Caco-2 (cell line): ENCODE measurements around the gene PRPS2. TPM values are rescaled to one million over a fixed set of nuclear protein-coding genes. Genes with fewer than 3 reads are reported as not detected.

Experiments
- BruUV-seq: library from RNA; stranded (reverse); fragments of 400-500 nt; replicated peaks from 2 replicates; lab custom pipeline; 2021; lab: Mats Ljungman, UMichigan
- CTCF ChIA-PET: fragments of 300-600 bp; sonication (Branson Sonifier 250); formaldehyde crosslinking; loops from one replicate; lab custom pipeline; 2022; ENCODE audit warnings: antibody characterized with exemption; lab: Charles Lee
- POLR2A ChIA-PET: fragments of 300-600 bp; sonication (Branson Sonifier 250); formaldehyde crosslinking; loops from one replicate; lab custom pipeline; 2022; ENCODE audit warnings: antibody characterized with exemption; lab: Charles Lee
- DNase-seq, 2 experiments: peaks; one replicate each; pipeline versions ENCODE4 v3.0.0 to v3.0.0-alpha.2; 2020 to 2022
- H3K27me3 ChIP-seq: replicated peaks from 2 replicates; pipeline ENCODE4 v1.6.0; 2011; ENCODE audit warnings: low read length; ENCODE audit not compliant: control insufficient read depth, insufficient read depth
- H3K36me3 ChIP-seq: 2 replicates; pipeline ENCODE4 v1.5.1; 2011; ENCODE audit warnings: low read length; ENCODE audit not compliant: control insufficient read depth, insufficient read depth
- H3K4me1 ChIP-seq: fragments of 250-450 bp; sonication (Bioruptor Pico); 2 replicates; pipeline ENCODE4 v1.5.1; 2020; ENCODE audit warnings: mild to moderate bottlenecking
- H3K4me3 ChIP-seq: 2 replicates; pipeline ENCODE4 v1.5.1; 2011; ENCODE audit warnings: low read depth, mild to moderate bottlenecking, control low read depth, low read length
- H3K9me3 ChIP-seq: fragments of 250-450 bp; sonication (Bioruptor Pico); 2 replicates; pipeline ENCODE4 v1.5.1; 2020; ENCODE audit warnings: mild to moderate bottlenecking, moderate library complexity
- H3K27ac Mint-ChIP-seq: one replicate; pipeline ENCODE4 v1.8.0; 2022; ENCODE audit warnings: mixed read lengths; ENCODE audit not compliant: unreplicated experiment
- H3K27me3 Mint-ChIP-seq: one replicate; pipeline ENCODE4 v1.8.0; 2022; ENCODE audit warnings: mixed read lengths; ENCODE audit not compliant: insufficient read depth, unreplicated experiment
- H3K36me3 Mint-ChIP-seq: one replicate; pipeline ENCODE4 v1.8.0; 2022; ENCODE audit warnings: mild to moderate bottlenecking, mixed read lengths; ENCODE audit not compliant: insufficient read depth, unreplicated experiment
- H3K4me1 Mint-ChIP-seq: one replicate; pipeline ENCODE4 v1.8.0; 2022; ENCODE audit warnings: low read depth, mixed read lengths; ENCODE audit not compliant: unreplicated experiment
- H3K4me3 Mint-ChIP-seq: one replicate; pipeline ENCODE4 v1.8.0; 2022; ENCODE audit warnings: mild to moderate bottlenecking, moderate library complexity, mixed read lengths; ENCODE audit not compliant: unreplicated experiment
- H3K9me3 Mint-ChIP-seq: one replicate; pipeline ENCODE4 v1.8.0; 2022; ENCODE audit warnings: mixed read lengths; ENCODE audit not compliant: unreplicated experiment
- intact Hi-C: fragments of 100-400 bp; cut with micrococcal nuclease; formaldehyde crosslinking; loops from one replicate; pipeline ENCODE4 v1.10.0; 2022; ENCODE audit not compliant: unreplicated experiment
- total RNA-seq: library from RNA; stranded (reverse); gene quantifications from 2 replicates; pipeline ENCODE4 v1.2.3, GENCODE V29; 2022
- TF ChIP-seq, protein P1 (sequence below), 2 experiments: fragments of 200-600 bp in 1 of 2; IDR thresholded peaks; 1 replicate in 1 of 2; 2 replicates in 1 of 2; pipeline versions ENCODE4 v1.5.1 to v1.8.0; 2011 to 2022; ENCODE audit warnings: antibody characterized with exemption in 1 of 2, control low read depth in 1 of 2, inconsistent platforms in 1 of 2, low read depth in 1 of 2, low read length in 1 of 2, mild to moderate bottlenecking in 1 of 2, moderate library complexity in 1 of 2; ENCODE audit not compliant: insufficient read depth in 1 of 2, severe bottlenecking in 1 of 2, unreplicated experiment in 1 of 2

PRPS2 gene
- total RNA-seq, 1 experiment from 2014 or later, result 35.6 TPM

- Histone ChIP-seq H3K27me3 (no peaks in the 10 kb centered on the region), H3K4me3 (no peak overlapping the region), H3K9me3 (no peaks in the 10 kb centered on the region), H3K4me1 (no peaks in the 10 kb centered on the region), H3K36me3 (no peaks in the 10 kb centered on the region; the same call in 1 of the 2 replicates)
- TF ChIP-seq, protein P1, sequence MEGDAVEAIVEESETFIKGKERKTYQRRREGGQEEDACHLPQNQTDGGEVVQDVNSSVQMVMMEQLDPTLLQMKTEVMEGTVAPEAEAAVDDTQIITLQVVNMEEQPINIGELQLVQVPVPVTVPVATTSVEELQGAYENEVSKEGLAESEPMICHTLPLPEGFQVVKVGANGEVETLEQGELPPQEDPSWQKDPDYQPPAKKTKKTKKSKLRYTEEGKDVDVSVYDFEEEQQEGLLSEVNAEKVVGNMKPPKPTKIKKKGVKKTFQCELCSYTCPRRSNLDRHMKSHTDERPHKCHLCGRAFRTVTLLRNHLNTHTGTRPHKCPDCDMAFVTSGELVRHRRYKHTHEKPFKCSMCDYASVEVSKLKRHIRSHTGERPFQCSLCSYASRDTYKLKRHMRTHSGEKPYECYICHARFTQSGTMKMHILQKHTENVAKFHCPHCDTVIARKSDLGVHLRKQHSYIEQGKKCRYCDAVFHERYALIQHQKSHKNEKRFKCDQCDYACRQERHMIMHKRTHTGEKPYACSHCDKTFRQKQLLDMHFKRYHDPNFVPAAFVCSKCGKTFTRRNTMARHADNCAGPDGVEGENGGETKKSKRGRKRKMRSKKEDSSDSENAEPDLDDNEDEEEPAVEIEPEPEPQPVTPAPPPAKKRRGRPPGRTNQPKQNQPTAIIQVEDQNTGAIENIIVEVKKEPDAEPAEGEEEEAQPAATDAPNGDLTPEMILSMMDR (IDR thresholded peaks at IDR 0.05; ENCODE audit: insufficient read depth in 1 of 2, low read depth in 1 of 2, low read length in 1 of 2, severe bottlenecking in 1 of 2, unreplicated experiment in 1 of 2), result no peak
- Mint-ChIP-seq H3K36me3 (no peaks in the 10 kb centered on the region), H3K4me3 (no peak overlapping the region), H3K4me1 (no peaks in the 10 kb centered on the region), H3K9me3 (no peaks in the 10 kb centered on the region), H3K27me3 (no peaks in the 10 kb centered on the region), H3K27ac (no peak overlapping the region)
- DNase-seq, result no peak
- no TSS peak for BruUV-seq
- intact Hi-C loops, result no loop called here
- CTCF ChIA-PET, result no interaction called here
- POLR2A ChIA-PET, result no interaction called here
Measured at GRCh38 chrX:12799118-12799517, 7.9 kb downstream of the PRPS2 start.

DNA sequence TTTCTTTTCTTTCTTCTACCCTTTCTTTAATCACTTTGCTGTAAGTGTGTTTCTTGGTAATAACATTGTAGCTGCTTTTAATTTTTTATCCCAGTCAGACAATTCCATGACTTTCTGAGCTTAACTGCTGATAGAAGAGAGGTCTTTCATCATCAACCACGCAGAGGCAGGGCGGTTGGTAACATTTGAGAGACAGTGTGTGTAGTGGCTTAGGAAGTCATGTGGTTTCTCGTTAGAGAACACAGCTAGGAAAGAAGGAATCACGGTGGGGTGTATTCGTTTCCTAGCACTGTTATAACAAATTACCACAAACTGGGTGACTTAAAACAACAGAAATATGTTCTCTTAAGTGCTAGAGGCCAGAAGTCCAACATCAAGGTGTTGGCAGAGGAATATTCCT is 11.5 kb downstream of the PRPS2 start:
- Histone ChIP-seq H3K36me3 (no peaks in the 10 kb centered on the region; the same call in 1 of the 2 replicates), H3K4me3 (no peak overlapping the region), H3K9me3 (no peaks in the 10 kb centered on the region), H3K27me3 (no peaks in the 10 kb centered on the region), H3K4me1 (no peaks in the 10 kb centered on the region)
- no peaks in the 10 kb centered on the region for H3K27me3 Mint-ChIP-seq
- H3K27ac Mint-ChIP-seq, result no peak overlapping the region
- DNase-seq, result no peak
- H3K36me3 Mint-ChIP-seq, result peaks cover 6% of the 10 kb centered on the region
- CTCF ChIA-PET, result no interaction called here
- TF ChIP-seq, protein P1 (IDR thresholded peaks at IDR 0.05; ENCODE audit: insufficient read depth in 1 of 2, low read depth in 1 of 2, low read length in 1 of 2, severe bottlenecking in 1 of 2, unreplicated experiment in 1 of 2), result no peak
- H3K4me3 Mint-ChIP-seq, result no peak overlapping the region
- no peaks in the 10 kb centered on the region for H3K4me1 Mint-ChIP-seq
- POLR2A ChIA-PET, result no interaction called here
- no peaks in the 10 kb centered on the region for H3K9me3 Mint-ChIP-seq
- intact Hi-C loops, result no loop called here
- no TSS peak for BruUV-seq

DNA sequence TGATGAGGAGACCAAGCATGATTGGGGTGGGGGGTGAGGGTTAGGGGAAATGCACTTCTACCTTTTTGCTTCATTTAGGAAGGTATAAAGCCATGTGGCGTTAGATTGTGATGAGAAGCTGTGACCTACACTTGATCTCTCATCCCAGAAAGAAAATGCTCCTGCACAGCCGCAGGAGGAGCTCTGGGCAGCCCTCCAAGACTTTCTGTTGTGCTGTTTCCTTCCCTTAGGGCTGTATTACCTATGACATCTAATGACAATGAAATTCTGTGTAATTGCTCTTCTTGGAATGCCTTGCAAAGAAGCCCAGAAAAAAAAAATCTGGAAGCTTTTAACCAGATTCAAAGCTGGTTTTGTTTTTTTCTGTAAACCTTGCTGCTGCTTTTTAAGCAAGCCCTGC is 13.4 kb downstream of the PRPS2 start:
- Mint-ChIP-seq H3K27ac (no peak overlapping the region), H3K27me3 (no peaks in the 10 kb centered on the region), H3K36me3 (peaks cover 12% of the 10 kb centered on the region), H3K9me3 (no peaks in the 10 kb centered on the region), H3K4me3 (no peak overlapping the region), H3K4me1 (no peaks in the 10 kb centered on the region)
- POLR2A ChIA-PET, result no interaction called here
- TF ChIP-seq, protein P1 (IDR thresholded peaks at IDR 0.05; ENCODE audit: insufficient read depth in 1 of 2, low read depth in 1 of 2, low read length in 1 of 2, severe bottlenecking in 1 of 2, unreplicated experiment in 1 of 2), result no peak
- intact Hi-C loops, result no loop called here
- H3K4me1 ChIP-seq, result no peaks in the 10 kb centered on the region
- no peak overlapping the region for H3K4me3 ChIP-seq
- H3K9me3 ChIP-seq, result no peaks in the 10 kb centered on the region
- no TSS peak for BruUV-seq
- H3K36me3 ChIP-seq, result no peaks in the 10 kb centered on the region
- CTCF ChIA-PET, result no interaction called here
- no peaks in the 10 kb centered on the region for H3K27me3 ChIP-seq
- no peak for DNase-seq
